ENCODE data around the gene JAZF1. TPM values are rescaled to one million over a fixed set of nuclear protein-coding genes. Genes with fewer than 3 reads are reported as not detected.

JAZF1 gene
- total and polyA plus RNA-seq, 8 donors = 0.58 to 16.7 (median 7.2) TPM

- TF ChIP-seq EP300 (IDR thresholded peaks at IDR 0.05) = no peak
- no peak for TF ChIP-seq POLR2A (IDR thresholded peaks at IDR 0.05)
- TF ChIP-seq CTCF (IDR thresholded peaks at IDR 0.05) = no peak
- TF ChIP-seq POLR2AphosphoS5 (IDR thresholded peaks at IDR 0.05) = no peak
- Histone ChIP-seq H3K36me3 (no peaks in the 10 kb centered on the region), H3K4me3 (no peak overlapping the region), H3K27me3 (no peaks in the 10 kb centered on the region), H3K4me1 (peaks cover 0 to 10% (median 5%) of the 10 kb centered on the region in 4 donors), H3K27ac (no peak overlapping the region), H3K9me3 (no peaks in the 10 kb centered on the region)
- WGBS, 5 donors = 58 to 75% (median 62%) methylated on average over 4 of the region's 4 CpGs
- DNase-seq = no peak
- intact Hi-C loops (cut with DNase I; ENCODE audit: low total_unique reads) = no loop called here
Measured at GRCh38 chr7:27970350-27970749, 210.2 kb downstream of the JAZF1 start.

GRCh38 chr7:27969346-27969745 is 211.2 kb downstream of the JAZF1 start:
- Histone ChIP-seq H3K27ac (no peak overlapping the region), H3K4me3 (no peak overlapping the region), H3K9me3 (no peaks in the 10 kb centered on the region), H3K4me1 (peaks cover 0 to 10% (median 5%) of the 10 kb centered on the region in 4 donors), H3K36me3 (no peaks in the 10 kb centered on the region), H3K27me3 (no peaks in the 10 kb centered on the region)
- intact Hi-C loops (cut with DNase I; ENCODE audit: low total_unique reads) = no loop called here
- no peak for DNase-seq
- WGBS, 5 donors = 91 to 96% (median 95%) methylated on average over 6 of the region's 6 CpGs
- no peak for TF ChIP-seq POLR2A (IDR thresholded peaks at IDR 0.05)
- no peak for TF ChIP-seq EP300 (IDR thresholded peaks at IDR 0.05)
- no peak for TF ChIP-seq POLR2AphosphoS5 (IDR thresholded peaks at IDR 0.05)
- no peak for TF ChIP-seq CTCF (IDR thresholded peaks at IDR 0.05)

- no peak overlapping the region for H3K27ac ChIP-seq
- intact Hi-C loops (cut with DNase I; ENCODE audit: low total_unique reads) = no loop called here
- 84 to 97% (median 88%) methylated on average over 1 of the region's 1 CpG for WGBS, 5 donors
- no peaks in the 10 kb centered on the region for H3K9me3 ChIP-seq
- TF ChIP-seq POLR2A (IDR thresholded peaks at IDR 0.05) (no peak), CTCF (IDR thresholded peaks at IDR 0.05) (no peak), POLR2AphosphoS5 (IDR thresholded peaks at IDR 0.05) (no peak), EP300 (IDR thresholded peaks at IDR 0.05) (no peak)
- H3K36me3 ChIP-seq = no peaks in the 10 kb centered on the region
- DNase-seq = no peak
- no peak overlapping the region for H3K4me3 ChIP-seq
- peaks cover 0 to 12% (median 5%) of the 10 kb centered on the region in 4 donors for H3K4me1 ChIP-seq
- H3K27me3 ChIP-seq = no peaks in the 10 kb centered on the region
Measured at GRCh38 chr7:27967639-27968038, 213.0 kb downstream of the JAZF1 start.

- Histone ChIP-seq H3K9me3 (no peaks in the 10 kb centered on the region), H3K4me3 (no peak overlapping the region), H3K4me1 (peaks cover 0 to 17% (median 7%) of the 10 kb centered on the region in 4 donors), H3K27me3 (no peaks in the 10 kb centered on the region), H3K36me3 (no peaks in the 10 kb centered on the region), H3K27ac (no peak overlapping the region)
- WGBS, 5 donors = 64 to 92% (median 77%) methylated on average over 3 of the region's 3 CpGs
- intact Hi-C loops (cut with DNase I; ENCODE audit: low total_unique reads) = no loop called here
- TF ChIP-seq POLR2A (IDR thresholded peaks at IDR 0.05) (no peak), POLR2AphosphoS5 (IDR thresholded peaks at IDR 0.05) (no peak), CTCF (IDR thresholded peaks at IDR 0.05) (no peak), EP300 (IDR thresholded peaks at IDR 0.05) (no peak)
- no peak for DNase-seq
Measured at GRCh38 chr7:27966219-27966780, 214.3 kb downstream of the JAZF1 start.
